ENCODE results near the gene PAM.

Gene PAM

DNA sequence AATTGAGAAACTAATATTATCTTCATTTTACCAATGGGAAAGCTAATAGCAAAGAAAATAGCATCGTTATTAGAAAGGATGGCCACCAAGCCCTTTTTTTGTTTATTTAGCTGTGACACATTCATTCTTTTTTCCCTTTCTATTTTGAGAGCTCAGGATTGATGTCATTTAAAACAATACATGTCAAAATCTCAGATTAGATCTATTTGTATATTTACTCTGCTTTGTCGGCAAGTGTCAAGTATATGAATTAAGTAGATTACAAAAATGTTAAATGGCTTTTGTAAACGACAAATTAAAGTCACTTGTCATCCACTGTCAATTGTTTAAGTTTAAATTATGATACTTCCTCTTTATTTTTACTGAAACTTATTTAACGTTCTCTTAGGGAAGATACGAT, 118.9 kb downstream of the PAM start:
- DNase-seq, result no peak
- Histone ChIP-seq H3K4me1 (peaks cover 9% of the 10 kb centered on the region), H3K27me3 (no peaks in the 10 kb centered on the region), H3K36me3 (no peaks in the 10 kb centered on the region), H3K4me3 (ENCODE audit: low read depth, low read length) (no peak overlapping the region), H3K9me3 (no peaks in the 10 kb centered on the region)
- TF ChIP-seq, protein P1, sequence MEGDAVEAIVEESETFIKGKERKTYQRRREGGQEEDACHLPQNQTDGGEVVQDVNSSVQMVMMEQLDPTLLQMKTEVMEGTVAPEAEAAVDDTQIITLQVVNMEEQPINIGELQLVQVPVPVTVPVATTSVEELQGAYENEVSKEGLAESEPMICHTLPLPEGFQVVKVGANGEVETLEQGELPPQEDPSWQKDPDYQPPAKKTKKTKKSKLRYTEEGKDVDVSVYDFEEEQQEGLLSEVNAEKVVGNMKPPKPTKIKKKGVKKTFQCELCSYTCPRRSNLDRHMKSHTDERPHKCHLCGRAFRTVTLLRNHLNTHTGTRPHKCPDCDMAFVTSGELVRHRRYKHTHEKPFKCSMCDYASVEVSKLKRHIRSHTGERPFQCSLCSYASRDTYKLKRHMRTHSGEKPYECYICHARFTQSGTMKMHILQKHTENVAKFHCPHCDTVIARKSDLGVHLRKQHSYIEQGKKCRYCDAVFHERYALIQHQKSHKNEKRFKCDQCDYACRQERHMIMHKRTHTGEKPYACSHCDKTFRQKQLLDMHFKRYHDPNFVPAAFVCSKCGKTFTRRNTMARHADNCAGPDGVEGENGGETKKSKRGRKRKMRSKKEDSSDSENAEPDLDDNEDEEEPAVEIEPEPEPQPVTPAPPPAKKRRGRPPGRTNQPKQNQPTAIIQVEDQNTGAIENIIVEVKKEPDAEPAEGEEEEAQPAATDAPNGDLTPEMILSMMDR (IDR thresholded peaks at IDR 0.05; ENCODE audit: low read depth, low read length), result no peak

DNA sequence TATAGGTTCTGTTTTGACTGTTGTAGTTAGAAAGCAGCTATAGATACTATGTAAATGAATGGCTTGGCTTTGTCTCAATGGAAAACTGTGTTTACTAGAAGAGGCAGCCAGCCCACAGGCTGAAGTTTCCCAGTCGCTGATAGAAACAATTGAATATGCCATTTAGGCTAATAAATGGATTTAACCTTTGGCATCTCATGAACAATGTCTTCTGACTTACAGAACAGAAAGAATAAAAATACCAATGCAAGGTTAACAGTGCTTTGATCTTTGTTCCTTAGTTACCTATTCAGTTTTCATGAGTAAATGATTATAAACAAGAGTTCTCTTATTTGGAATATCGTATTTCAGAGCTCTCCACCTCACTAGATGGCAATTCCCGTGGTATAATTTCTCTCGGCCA, 120.6 kb downstream of the PAM start:
- Histone ChIP-seq H3K36me3 (peaks cover 3% of the 10 kb centered on the region; the same call in 1 of the 2 replicates), H3K27me3 (no peaks in the 10 kb centered on the region), H3K4me3 (ENCODE audit: low read depth, low read length) (no peak overlapping the region), H3K9me3 (no peaks in the 10 kb centered on the region), H3K4me1 (peaks cover 1% of the 10 kb centered on the region)
- TF ChIP-seq, protein P1 (IDR thresholded peaks at IDR 0.05; ENCODE audit: low read depth, low read length), result no peak
- no peak for DNase-seq

DNA sequence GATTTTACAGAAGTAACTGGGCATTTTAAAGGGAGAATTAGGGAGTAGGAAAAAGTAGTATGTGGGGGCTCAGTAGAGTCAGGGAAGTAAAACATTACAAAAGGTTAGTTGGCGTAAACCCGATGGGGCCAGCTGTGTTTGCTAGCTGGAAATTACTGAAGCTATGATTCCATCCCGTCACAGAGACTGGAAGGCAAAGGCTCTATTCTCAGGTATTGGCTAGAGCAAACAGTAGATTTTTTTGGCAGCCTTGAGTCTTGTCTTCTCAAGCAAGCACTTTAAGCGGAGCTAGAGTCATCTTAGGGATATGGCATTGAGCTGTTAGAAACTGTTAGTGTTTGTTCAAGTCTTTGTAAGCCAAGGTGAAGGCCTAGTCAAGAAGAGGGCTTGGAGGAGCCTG, 121.5 kb downstream of the PAM start:
- Histone ChIP-seq H3K36me3 (peaks cover 3% of the 10 kb centered on the region; the same call in 1 of the 2 replicates), H3K4me3 (ENCODE audit: low read depth, low read length) (no peak overlapping the region), H3K4me1 (no peaks in the 10 kb centered on the region), H3K27me3 (no peaks in the 10 kb centered on the region), H3K9me3 (no peaks in the 10 kb centered on the region)
- TF ChIP-seq, protein P1 (IDR thresholded peaks at IDR 0.05; ENCODE audit: low read depth, low read length), result no peak
- no peak for DNase-seq

DNA sequence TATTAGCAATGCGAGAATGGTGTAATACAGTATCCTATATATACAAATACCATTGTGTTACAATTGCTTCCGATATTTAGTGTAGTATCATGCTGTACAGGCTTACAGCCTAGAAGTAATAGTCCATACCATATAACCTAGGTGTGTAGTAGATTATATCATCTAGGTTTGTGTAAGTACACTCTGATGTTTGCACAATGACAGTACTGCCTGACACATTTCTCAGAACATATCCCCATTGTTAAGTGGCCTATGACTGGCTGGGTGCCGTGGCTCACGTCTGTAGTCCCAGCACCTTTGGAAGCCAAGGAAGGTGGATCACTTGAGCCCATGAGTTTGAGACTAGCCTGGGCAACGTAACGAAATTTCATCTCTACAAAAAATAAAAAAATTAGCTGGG, 124.6 kb downstream of the PAM start:
- no peak for DNase-seq
- no peaks in the 10 kb centered on the region for H3K4me1 ChIP-seq
- no peaks in the 10 kb centered on the region for H3K9me3 ChIP-seq
- no peak overlapping the region for H3K4me3 ChIP-seq (ENCODE audit: low read depth, low read length)
- H3K27me3 ChIP-seq, result no peaks in the 10 kb centered on the region
- peaks cover 3% of the 10 kb centered on the region; the same call in 1 of the 2 replicates for H3K36me3 ChIP-seq
- TF ChIP-seq, protein P1 (IDR thresholded peaks at IDR 0.05; ENCODE audit: low read depth, low read length), result no peak

DNA sequence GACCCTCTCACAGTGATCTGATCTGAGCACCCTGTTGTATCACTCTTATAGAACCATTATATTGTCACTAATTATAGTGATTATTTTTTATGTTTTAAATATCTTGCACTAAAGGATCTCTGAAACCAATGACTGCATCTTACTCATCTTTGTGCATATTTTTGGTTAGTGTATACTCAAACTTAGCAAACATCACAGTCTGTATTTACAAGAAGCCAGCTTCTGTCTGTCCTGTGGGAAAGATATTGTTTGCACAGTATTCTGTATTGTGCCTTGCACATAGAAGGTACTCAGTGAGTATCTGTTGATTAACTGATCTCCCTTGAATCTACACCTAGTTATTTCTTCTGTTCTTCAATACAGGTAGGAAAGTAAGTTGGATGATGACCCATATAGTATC, 131.5 kb downstream of the PAM start:
- Histone ChIP-seq H3K36me3 (no peaks in the 10 kb centered on the region), H3K4me3 (ENCODE audit: low read depth, low read length) (no peak overlapping the region), H3K27me3 (no peaks in the 10 kb centered on the region), H3K4me1 (peaks cover 3% of the 10 kb centered on the region; the same call in 1 of the 2 replicates), H3K9me3 (no peaks in the 10 kb centered on the region)
- DNase-seq, result no peak
- TF ChIP-seq, protein P1 (IDR thresholded peaks at IDR 0.05; ENCODE audit: low read depth, low read length), result no peak

DNA sequence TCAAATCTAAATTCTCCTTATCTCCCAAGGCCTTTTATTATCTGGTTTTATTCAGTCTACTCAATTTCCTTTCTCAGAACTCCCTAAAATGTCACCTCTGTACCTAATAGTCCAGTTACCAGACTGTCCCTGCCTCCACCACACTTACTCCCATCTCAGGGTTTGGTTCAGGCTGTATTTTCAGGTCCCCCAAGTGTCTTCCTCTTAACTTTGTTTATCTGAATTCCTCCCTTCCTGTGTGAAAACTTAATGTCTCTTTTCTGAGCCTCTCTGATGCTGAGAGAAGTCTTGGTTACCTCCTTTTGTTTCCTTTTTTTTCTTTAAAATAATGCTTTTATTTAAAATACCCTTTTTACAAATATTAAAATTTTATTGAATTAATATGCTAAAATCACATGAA, 133.4 kb downstream of the PAM start:
- Histone ChIP-seq H3K4me3 (ENCODE audit: low read depth, low read length) (no peak overlapping the region), H3K4me1 (peaks cover 3% of the 10 kb centered on the region; the same call in 1 of the 2 replicates), H3K36me3 (no peaks in the 10 kb centered on the region), H3K9me3 (no peaks in the 10 kb centered on the region), H3K27me3 (no peaks in the 10 kb centered on the region)
- DNase-seq, result no peak
- TF ChIP-seq, protein P1 (IDR thresholded peaks at IDR 0.05; ENCODE audit: low read depth, low read length), result no peak

All from BE2C (cell line).